Fibroblast of lung (primary cell): ENCODE measurements around the gene TMEM126B. TPM values are rescaled to one million over a fixed set of nuclear protein-coding genes. Genes with fewer than 3 reads are reported as not detected.

ENCODE experiments used
- DNase-seq, 2 donors: peaks; one replicate each; pipeline versions ENCODE4 v3.0.0 to v3.0.0-alpha.2; 2010; ENCODE audit warnings: low read depth in 2 of 2
- H2AFZ ChIP-seq: 2 replicates; pipeline ENCODE4 v1.5.1; 2012; ENCODE audit warnings: low read length, control low read depth, inconsistent platforms
- H3K27ac ChIP-seq: 2 replicates; pipeline ENCODE4 v1.5.1; 2011; ENCODE audit warnings: low read length, control low read depth; ENCODE audit not compliant: insufficient read depth
- H3K27me3 ChIP-seq: 2 replicates; pipeline ENCODE4 v1.5.1; 2011; ENCODE audit warnings: mild to moderate bottlenecking, low read length; ENCODE audit not compliant: control insufficient read depth, insufficient read depth
- H3K36me3 ChIP-seq: 2 replicates; pipeline ENCODE4 v1.5.1; 2011; ENCODE audit warnings: low read length; ENCODE audit not compliant: control insufficient read depth, insufficient read depth
- H3K4me1 ChIP-seq: 2 replicates; pipeline ENCODE4 v1.5.1; 2011; ENCODE audit warnings: low read length; ENCODE audit not compliant: control insufficient read depth, insufficient read depth; ENCODE audit errors: extremely low read depth
- H3K4me2 ChIP-seq: 2 replicates; pipeline ENCODE4 v1.5.1; 2011; ENCODE audit warnings: low read length, control low read depth; ENCODE audit not compliant: insufficient read depth; ENCODE audit errors: extremely low read depth
- H3K4me3 ChIP-seq, 4 experiments: fragments of 200-600 bp in 1 of 4; sonication (generic) in 1 of 4; replicated peaks in 1 of 4; 2 replicates each; pipeline ENCODE4 v1.5.1; 2011 to 2016; ENCODE audit warnings: low read length in 4 of 4, low read depth in 3 of 4, mild to moderate bottlenecking in 3 of 4, control low read depth in 2 of 4, inconsistent platforms in 1 of 4, mixed read lengths in 1 of 4; ENCODE audit not compliant: insufficient read depth in 1 of 4; ENCODE audit errors: control extremely low read depth in 1 of 4
- H3K79me2 ChIP-seq: 2 replicates; pipeline ENCODE4 v1.5.1; 2012; ENCODE audit warnings: mild to moderate bottlenecking, low read length, inconsistent platforms; ENCODE audit not compliant: control insufficient read depth, insufficient read depth
- H3K9ac ChIP-seq: 2 replicates; pipeline ENCODE4 v1.5.1; 2011; ENCODE audit warnings: mild to moderate bottlenecking, low read length, control low read depth; ENCODE audit not compliant: insufficient read depth
- H3K9me3 ChIP-seq: 2 replicates; pipeline ENCODE4 v1.5.1; 2012; ENCODE audit warnings: low read depth, low read length; ENCODE audit not compliant: control insufficient read depth, insufficient read depth
- H4K20me1 ChIP-seq: 2 replicates; pipeline ENCODE4 v1.5.1; 2011; ENCODE audit warnings: low read length; ENCODE audit not compliant: control insufficient read depth, insufficient read depth; ENCODE audit errors: extremely low read depth
- CTCF ChIP-seq, 2 donors: IDR thresholded peaks in 1 of 2; conservative IDR thresholded peaks in 1 of 2; 1 replicate in 1 of 2; 2 replicates in 1 of 2; pipeline ENCODE4 v1.5.1; 2011 to 2012; ENCODE audit warnings: low read length in 2 of 2, control low read depth in 1 of 2, inconsistent platforms in 1 of 2, low read depth in 1 of 2, mild to moderate bottlenecking in 1 of 2
- EZH2 ChIP-seq: IDR thresholded peaks from 2 replicates; pipeline ENCODE4 v1.5.1; 2012; ENCODE audit warnings: low read length, control low read depth, mild to moderate bottlenecking; ENCODE audit errors: missing control alignments
- polyA plus RNA-seq, 2 donors: library from polyadenylated mRNA; depleted of rRNA in 1 of 2; stranded (reverse) in 1 of 2; unstranded in 1 of 2; fragments of >200 nt; gene quantifications; 2 replicates each; pipeline ENCODE4 v1.2.1, GENCODE V29; 2011 to 2012; ENCODE audit warnings: missing spikeins in 1 of 2
- total RNA-seq: library from RNA; depleted of rRNA; stranded (reverse); fragments of >200 nt; gene quantifications from 2 replicates; pipeline ENCODE4 v1.2.1, GENCODE V29; 2014

The TMEM126B gene
- total and polyA plus RNA-seq, 2 donors (not counting 1 experiment from before 2014, with no cell fraction given) = 70.5 to 84.5 TPM

DNA sequence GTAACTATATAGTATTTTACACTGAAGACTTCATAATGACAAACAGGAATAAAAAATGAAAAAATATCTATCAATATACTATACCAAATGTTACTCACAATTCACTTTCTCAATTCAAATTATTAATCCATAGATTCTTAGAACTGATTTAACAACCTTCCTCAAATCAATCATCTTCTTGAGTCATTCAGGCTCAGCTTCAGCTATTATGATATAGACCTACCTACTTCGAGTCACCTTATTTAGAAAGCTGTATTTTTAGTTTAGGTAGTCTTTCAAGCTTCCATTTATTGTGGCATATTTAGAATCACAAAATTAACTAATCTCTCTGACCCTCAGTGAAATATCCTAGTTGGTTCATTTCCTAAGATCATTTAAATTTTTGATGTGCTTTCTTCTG is 28.4 kb downstream of the TMEM126B start:
- Histone ChIP-seq H2AFZ (no peak overlapping the region), H4K20me1 (no peaks in the 10 kb centered on the region), H3K79me2 (peaks cover 48% of the 10 kb centered on the region), H3K4me1 (peaks cover 4% of the 10 kb centered on the region), H3K27ac (no peak overlapping the region), H3K4me2 (no peak overlapping the region), H3K9me3 (no peaks in the 10 kb centered on the region), H3K4me3 (no peak overlapping the region), H3K9ac (no peak overlapping the region), H3K27me3 (no peaks in the 10 kb centered on the region), H3K36me3 (peaks cover 4% of the 10 kb centered on the region)
- TF ChIP-seq CTCF (conservative IDR thresholded peaks at IDR 0.05 in 1 of 2, IDR thresholded peaks at IDR 0.05 in 1 of 2; ENCODE audit: low read depth in 1 of 2, low read length in 2 of 2) = no peak
- TF ChIP-seq EZH2 = no peak
- DNase-seq = no peak

GRCh38 chr11:85658180-85658579 is 29.8 kb downstream of the TMEM126B start:
- H3K4me1 ChIP-seq = peaks cover 6% of the 10 kb centered on the region
- no peak overlapping the region for H3K4me2 ChIP-seq
- no peaks in the 10 kb centered on the region for H3K27me3 ChIP-seq
- peaks cover 2% of the 10 kb centered on the region for H4K20me1 ChIP-seq
- no peaks in the 10 kb centered on the region for H3K9me3 ChIP-seq
- H3K79me2 ChIP-seq = peaks cover 62% of the 10 kb centered on the region
- H3K9ac ChIP-seq = no peak overlapping the region
- TF ChIP-seq EZH2 (no peak), CTCF (conservative IDR thresholded peaks at IDR 0.05 in 1 of 2, IDR thresholded peaks at IDR 0.05 in 1 of 2; ENCODE audit: low read depth in 1 of 2, low read length in 2 of 2) (no peak)
- H3K4me3 ChIP-seq = no peak overlapping the region
- H3K27ac ChIP-seq = no peak overlapping the region
- DNase-seq = no peak
- peaks cover 6% of the 10 kb centered on the region for H3K36me3 ChIP-seq
- H2AFZ ChIP-seq = no peak overlapping the region

DNA sequence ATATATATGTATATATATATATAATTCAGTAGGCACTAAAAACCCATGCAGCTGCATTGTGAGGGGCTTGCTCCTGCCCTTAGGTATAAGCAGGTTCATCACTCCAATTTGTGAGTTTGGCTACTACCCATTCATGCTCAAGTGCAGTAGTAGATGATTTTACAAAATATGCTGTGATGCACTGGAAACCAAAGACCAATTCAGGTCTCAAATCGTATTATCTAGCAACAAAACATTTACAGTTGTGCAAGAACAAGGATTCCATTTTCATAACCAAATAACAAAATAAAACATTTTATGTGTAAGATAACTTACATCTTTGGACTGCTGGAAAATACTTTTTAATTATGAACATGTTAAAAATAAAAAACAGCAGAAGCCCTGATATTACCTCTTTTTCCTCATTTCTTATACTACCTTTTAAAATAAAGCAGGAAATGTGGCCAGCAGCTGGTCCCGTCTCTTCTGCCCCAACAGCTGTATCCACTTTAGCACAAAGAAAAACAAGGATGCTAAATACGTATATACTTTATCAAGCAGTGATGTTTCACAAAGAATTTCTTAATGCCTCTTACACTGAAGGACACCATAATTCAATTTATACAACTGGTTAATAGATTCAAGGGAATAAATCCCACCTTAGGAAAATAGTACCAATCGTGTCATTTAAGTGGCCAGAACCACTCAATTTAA is 33.7 kb downstream of the TMEM126B start:
- Histone ChIP-seq H3K4me2 (peak overlapping the region; percentile 76), H4K20me1 (peaks cover 6% of the 10 kb centered on the region), H3K79me2 (peaks cover 70% of the 10 kb centered on the region), H2AFZ (no peak overlapping the region), H3K27ac (no peak overlapping the region), H3K27me3 (no peaks in the 10 kb centered on the region), H3K4me3 (peak overlapping the region; percentile 62 to 96 (median 92)), H3K9ac (peak overlapping the region; percentile 11), H3K36me3 (peaks cover 2% of the 10 kb centered on the region), H3K4me1 (peaks cover 6% of the 10 kb centered on the region), H3K9me3 (no peaks in the 10 kb centered on the region)
- TF ChIP-seq CTCF (conservative IDR thresholded peaks at IDR 0.05 in 1 of 2, IDR thresholded peaks at IDR 0.05 in 1 of 2; ENCODE audit: low read depth in 1 of 2, low read length in 2 of 2) (no peak), EZH2 (no peak)
- peak in 1 of 2 donors; percentile 38 for DNase-seq
